ENCODE measurements around the gene ADAMTSL3.

ADAMTSL3 gene

GRCh38 chr15:83833569-83833968 lies 179.6 kb downstream of the ADAMTSL3 start:
- Histone ChIP-seq H3K27ac (no peak overlapping the region), H3K4me1 (ENCODE audit: low read depth, poor library complexity, severe bottlenecking) (no peaks in the 10 kb centered on the region), H3K9ac (no peak overlapping the region), H3K4me3 (IDR thresholded peaks at IDR 0.05; ENCODE audit: insufficient read depth, low read depth, low read length) (no peak overlapping the region), H3K27me3 (ENCODE audit: insufficient read depth, low read depth) (no peaks in the 10 kb centered on the region), H3K79me2 (ENCODE audit: insufficient read depth, low read depth) (no peaks in the 10 kb centered on the region), H3K36me3 (ENCODE audit: insufficient read depth) (no peaks in the 10 kb centered on the region), H2AFZ (ENCODE audit: low read depth) (no peak overlapping the region), H3K4me2 (no peak overlapping the region), H4K20me1 (ENCODE audit: insufficient read depth) (no peaks in the 10 kb centered on the region)
- TF ChIP-seq CTCF (conservative IDR thresholded peaks at IDR 0.05; ENCODE audit: low read depth, low read length) = no peak

GRCh38 chr15:83835479-83835878 lies 181.6 kb downstream of the ADAMTSL3 start:
- no peak for TF ChIP-seq CTCF (conservative IDR thresholded peaks at IDR 0.05; ENCODE audit: low read depth, low read length)
- no peaks in the 10 kb centered on the region for H3K4me1 ChIP-seq (ENCODE audit: low read depth, poor library complexity, severe bottlenecking)
- no peak overlapping the region for H3K4me3 ChIP-seq (IDR thresholded peaks at IDR 0.05; ENCODE audit: insufficient read depth, low read depth, low read length)
- no peaks in the 10 kb centered on the region for H3K36me3 ChIP-seq (ENCODE audit: insufficient read depth)
- H3K27ac ChIP-seq = no peak overlapping the region
- H3K9ac ChIP-seq = no peak overlapping the region
- H4K20me1 ChIP-seq (ENCODE audit: insufficient read depth) = no peaks in the 10 kb centered on the region
- no peak overlapping the region for H2AFZ ChIP-seq (ENCODE audit: low read depth)
- H3K27me3 ChIP-seq (ENCODE audit: insufficient read depth, low read depth) = no peaks in the 10 kb centered on the region
- H3K4me2 ChIP-seq = no peak overlapping the region
- H3K79me2 ChIP-seq (ENCODE audit: insufficient read depth, low read depth) = no peaks in the 10 kb centered on the region

- Histone ChIP-seq H3K4me2 (no peak overlapping the region), H3K27ac (no peak overlapping the region), H2AFZ (ENCODE audit: low read depth) (no peak overlapping the region), H3K9ac (no peak overlapping the region), H3K36me3 (ENCODE audit: insufficient read depth) (no peaks in the 10 kb centered on the region), H3K27me3 (ENCODE audit: insufficient read depth, low read depth) (no peaks in the 10 kb centered on the region), H4K20me1 (ENCODE audit: insufficient read depth) (no peaks in the 10 kb centered on the region), H3K4me3 (IDR thresholded peaks at IDR 0.05; ENCODE audit: insufficient read depth, low read depth, low read length) (no peak overlapping the region), H3K79me2 (ENCODE audit: insufficient read depth, low read depth) (no peaks in the 10 kb centered on the region), H3K4me1 (ENCODE audit: low read depth, poor library complexity, severe bottlenecking) (no peaks in the 10 kb centered on the region)
- TF ChIP-seq CTCF (conservative IDR thresholded peaks at IDR 0.05; ENCODE audit: low read depth, low read length) = no peak
Observed at GRCh38 chr15:83837945-83838571, 184.1 kb downstream of the ADAMTSL3 start.

- H3K4me1 ChIP-seq (ENCODE audit: low read depth, poor library complexity, severe bottlenecking) = no peaks in the 10 kb centered on the region
- no peak overlapping the region for H3K9ac ChIP-seq
- no peak for TF ChIP-seq CTCF (conservative IDR thresholded peaks at IDR 0.05; ENCODE audit: low read depth, low read length)
- no peak overlapping the region for H3K4me2 ChIP-seq
- H3K79me2 ChIP-seq (ENCODE audit: insufficient read depth, low read depth) = no peaks in the 10 kb centered on the region
- no peak overlapping the region for H3K27ac ChIP-seq
- H3K4me3 ChIP-seq (IDR thresholded peaks at IDR 0.05; ENCODE audit: insufficient read depth, low read depth, low read length) = no peak overlapping the region
- no peak overlapping the region for H2AFZ ChIP-seq (ENCODE audit: low read depth)
- no peaks in the 10 kb centered on the region for H4K20me1 ChIP-seq (ENCODE audit: insufficient read depth)
- no peaks in the 10 kb centered on the region for H3K27me3 ChIP-seq (ENCODE audit: insufficient read depth, low read depth)
- H3K36me3 ChIP-seq (ENCODE audit: insufficient read depth) = no peaks in the 10 kb centered on the region
Observed at GRCh38 chr15:83838763-83839162, 184.8 kb downstream of the ADAMTSL3 start.

Measured in KMS-11 (cell line).